C4-2B (cell line): ENCODE measurements around the gene TTBK2.
"Not testable (repeated sequence)": the region's sequence is repeated elsewhere in the genome, so short reads cannot be mapped to it uniquely, and the experiment has no call there.

ENCODE experiments used
- CTCF ChIP-seq: fragments of 450-650 bp; conservative IDR thresholded peaks from 2 replicates; pipeline ENCODE4 v1.5.1; 2017; ENCODE audit warnings: mild to moderate bottlenecking
- ZFX ChIP-seq: fragments of 450-650 bp; IDR thresholded peaks from 2 replicates; pipeline ENCODE4 v1.6.1; 2017

DNA sequence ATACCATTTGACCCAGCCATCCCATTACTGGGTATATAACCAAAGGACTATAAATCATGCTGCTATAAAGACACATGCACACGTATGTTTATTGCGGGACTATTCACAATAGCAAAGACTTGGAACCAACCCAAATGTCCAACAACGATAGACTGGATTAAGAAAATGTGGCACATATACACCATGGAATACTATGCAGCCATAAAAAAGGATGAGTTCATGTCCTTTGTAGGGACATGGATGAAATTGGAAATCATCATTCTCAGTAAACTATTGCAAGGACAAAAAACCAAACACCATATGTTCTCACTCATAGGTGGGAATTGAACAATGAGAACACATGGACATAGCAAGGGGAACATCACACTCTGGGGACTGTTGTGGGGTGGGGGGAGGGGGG, 28.3 kb upstream of the TTBK2 start:
- not testable (repeated sequence) for TF ChIP-seq CTCF, ZFX
